Islet precursor cell (in vitro differentiated cells): ENCODE data around the gene ELOA2.
"Not testable (repeated sequence)": the region's sequence is repeated elsewhere in the genome, so short reads cannot be mapped to it uniquely, and the experiment has no call there.

Experiments
- DNase-seq: peaks from one replicate; pipeline ENCODE4 v3.0.0-alpha.2; 2018

ELOA2 gene

DNA sequence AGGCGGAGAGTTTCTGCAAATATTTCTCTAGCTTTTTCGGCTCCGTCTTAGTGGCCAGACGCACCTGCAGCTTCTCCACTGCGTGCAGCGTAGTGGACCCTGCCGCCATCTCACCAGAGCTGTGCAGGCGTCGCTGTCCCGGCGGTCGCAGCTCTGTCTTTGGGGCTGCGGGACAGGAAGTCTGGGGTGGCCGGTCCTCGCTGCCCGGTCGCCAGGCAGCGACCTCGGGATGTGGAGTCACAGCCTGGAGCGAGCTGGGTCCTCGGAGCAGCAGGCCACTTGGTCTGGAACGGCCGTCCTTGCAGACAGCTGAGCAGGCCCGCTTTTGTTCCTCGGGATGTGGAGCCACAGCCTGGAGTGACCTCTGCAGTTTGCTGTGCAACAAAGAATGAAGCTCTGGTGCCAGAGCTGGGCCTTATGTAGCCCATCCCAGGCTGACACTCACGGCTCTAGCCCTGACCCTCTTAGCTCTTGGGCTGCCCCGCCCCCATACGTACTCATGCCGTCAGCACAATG, at the start of gene ELOA2:
Gene ELOA2, minus strand, starts transcription at position 466 of the 516 bp plus-strand sequence. Its CDS starts 357 bp downstream, at position 109.
- DNase-seq = no peak

DNA sequence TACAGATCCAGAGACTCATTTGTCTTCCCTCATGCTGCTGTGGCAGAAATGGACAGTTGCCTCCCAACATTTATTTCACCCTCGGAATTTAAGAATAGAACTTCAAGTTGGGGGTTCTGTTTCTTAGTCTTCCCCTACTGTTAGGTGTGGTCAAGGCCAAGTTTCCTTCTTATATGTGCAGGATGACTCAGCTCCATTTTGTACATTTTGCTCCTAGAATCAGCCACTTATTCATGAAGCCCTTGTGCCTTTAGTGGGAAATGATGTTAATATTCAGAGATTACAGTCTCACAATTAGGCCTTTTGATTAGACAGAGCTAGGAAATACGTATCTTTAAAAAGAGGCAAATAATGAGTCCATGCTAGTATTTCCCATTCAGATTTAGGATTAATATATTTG, 46.2 kb upstream of the ELOA2 start:
- no peak for DNase-seq

GRCh38 chr18:47080872-47081271, 45.5 kb upstream of the ELOA2 start:
- no peak for DNase-seq

- DNase-seq = no peak
These were observed 41.7 kb upstream of the ELOA2 start for GRCh38 chr18:47077111-47077510.

DNA sequence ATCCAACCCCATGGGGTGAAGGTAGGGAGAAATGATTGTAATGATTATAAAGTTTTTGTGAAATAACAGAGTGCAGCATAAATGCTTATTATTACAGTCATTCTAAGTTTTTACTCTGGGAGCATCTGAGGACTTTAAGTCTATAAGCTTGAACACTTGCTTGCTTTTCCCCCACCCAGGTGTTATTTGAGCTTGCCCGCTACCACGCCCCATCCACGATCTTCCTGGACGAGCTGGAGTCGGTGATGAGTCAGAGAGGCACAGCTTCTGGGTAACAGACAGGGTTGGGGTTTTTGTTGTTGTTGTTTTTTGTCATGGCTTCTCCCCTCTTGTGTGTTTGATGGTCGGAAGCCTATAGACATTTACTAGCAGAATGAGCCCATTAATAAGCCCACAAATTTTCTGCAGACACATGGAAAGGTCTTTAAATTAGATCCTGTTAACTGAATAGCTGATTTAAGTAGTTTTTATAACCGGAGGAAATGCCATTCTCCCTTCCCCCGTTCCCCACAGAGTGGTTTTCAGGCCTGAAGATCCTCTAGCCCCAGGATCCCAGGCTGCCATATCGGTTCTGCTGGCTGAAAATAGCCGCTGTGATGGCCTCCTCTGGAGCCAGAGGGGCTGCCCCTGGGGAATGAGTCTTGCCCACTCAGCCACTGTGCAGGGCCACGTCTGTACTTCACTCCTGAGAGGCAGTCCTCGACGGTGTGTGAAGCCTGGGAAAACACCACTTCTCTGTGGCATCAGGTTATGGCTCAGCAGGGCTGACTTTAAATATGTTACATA, 39.9 kb upstream of the ELOA2 start:
- peak; percentile 81 for DNase-seq

- no peak for DNase-seq
These were observed 32.2 kb upstream of the ELOA2 start for GRCh38 chr18:47067648-47068047.

GRCh38 chr18:47063096-47063495, 27.7 kb upstream of the ELOA2 start:
- DNase-seq = no peak

GRCh38 chr18:47062471-47062870, 27.1 kb upstream of the ELOA2 start:
- DNase-seq = no peak

- no peak for DNase-seq
These were observed 18.9 kb upstream of the ELOA2 start for GRCh38 chr18:47054369-47054768.

- no peak for DNase-seq
These were observed 15.0 kb upstream of the ELOA2 start for GRCh38 chr18:47050468-47050867.

GRCh38 chr18:47040982-47041381, 5.6 kb upstream of the ELOA2 start:
- no peak for DNase-seq

DNA sequence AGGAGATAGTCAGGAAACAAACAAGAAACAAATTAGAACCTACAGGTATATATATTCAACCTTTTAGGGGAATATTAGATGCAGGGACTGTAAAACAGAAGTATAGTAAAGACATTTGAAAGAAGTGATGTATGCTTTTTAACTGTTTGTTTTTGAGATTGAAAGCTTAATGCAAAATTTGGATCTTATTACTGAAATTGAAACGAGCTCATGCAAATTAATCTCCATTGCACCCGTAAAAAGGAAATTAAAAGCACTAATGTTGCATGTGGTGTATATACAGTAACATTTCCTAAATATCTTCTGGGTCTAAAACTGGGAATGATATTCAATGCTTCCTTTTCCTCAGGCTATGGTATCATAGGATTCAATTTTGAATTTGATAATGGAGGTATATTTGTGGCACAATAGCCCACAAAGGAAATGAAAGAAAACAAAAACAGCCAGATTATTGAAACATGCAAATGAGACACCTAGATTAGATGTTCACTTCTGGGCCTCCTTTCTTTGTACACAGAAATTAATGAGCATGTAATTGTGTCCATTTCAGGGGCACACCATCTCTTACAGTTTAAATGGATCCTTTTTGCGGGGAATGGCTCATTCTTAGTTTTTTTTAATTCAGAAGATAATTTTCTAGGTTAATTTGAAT, 1.6 kb upstream of the ELOA2 start:
- DNase-seq = no peak

DNA sequence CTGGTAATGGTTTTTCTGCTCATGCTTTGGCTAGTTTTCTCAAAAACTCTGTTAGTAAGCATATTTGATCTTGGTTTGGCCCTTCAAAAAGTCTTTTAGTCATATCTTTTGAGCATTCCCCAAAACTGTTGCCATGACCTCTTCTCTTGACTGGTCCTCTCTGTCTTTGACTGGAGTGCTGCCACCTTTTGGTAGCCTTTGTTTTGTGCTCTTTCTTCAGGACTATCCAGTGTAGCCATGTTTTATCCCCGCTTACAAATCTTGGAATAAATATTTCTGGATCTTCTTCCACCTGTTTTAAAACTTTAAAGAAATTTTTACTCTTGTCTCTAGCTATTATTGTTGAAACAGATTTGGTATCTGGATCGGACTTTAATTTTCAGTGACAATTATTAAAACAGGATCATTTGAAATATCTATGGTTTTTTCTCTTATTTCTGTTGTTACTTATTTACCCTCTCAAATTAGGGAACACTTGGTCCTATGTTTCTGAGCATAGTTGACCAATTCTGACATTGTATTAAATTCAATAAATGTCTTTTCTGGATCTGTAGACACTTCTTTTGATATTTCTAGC, 965 bp upstream of the ELOA2 start:
- DNase-seq = no peak

DNA sequence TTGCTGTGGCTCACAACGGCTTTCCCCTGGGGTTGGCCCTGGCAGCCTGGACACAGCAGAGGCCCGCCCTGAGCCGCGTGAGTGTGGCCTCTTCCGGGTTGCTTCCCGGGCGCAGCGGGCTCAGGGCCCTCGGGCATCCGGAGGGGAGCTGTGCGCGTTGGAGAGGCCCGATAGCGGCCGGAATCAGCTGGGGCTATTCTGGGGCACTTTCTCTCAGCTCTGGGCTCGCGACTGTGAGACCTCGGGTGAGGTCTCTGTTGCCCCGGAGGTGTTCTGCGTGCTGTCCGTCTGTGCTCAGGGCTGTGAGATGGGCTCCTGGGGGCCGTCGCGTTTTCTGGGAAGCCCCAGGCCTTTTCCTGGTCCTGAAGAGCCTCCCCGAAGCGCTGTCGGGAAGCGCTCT, 830 bp downstream of the ELOA2 start:
- DNase-seq = not testable (repeated sequence)

DNA sequence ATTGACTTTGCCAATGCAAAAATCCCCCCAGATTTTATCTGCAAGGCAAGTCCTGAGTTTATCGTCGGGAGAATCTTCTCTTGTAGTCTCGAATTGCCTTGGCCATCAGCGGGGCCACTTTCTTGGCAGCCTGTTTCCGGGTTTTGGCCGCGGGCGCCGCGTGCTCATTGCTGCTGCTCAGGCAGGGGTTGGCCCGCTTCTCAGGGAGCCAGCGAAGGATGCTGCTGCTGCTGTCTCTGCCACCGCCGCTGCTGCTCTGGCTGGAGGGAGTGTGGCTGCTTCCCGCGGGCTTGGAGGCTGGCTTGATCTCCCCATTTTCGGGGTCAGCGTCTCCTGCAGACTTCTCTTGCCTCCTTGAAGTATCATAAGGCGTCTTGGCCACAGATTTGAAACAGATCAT, 2.5 kb downstream of the ELOA2 start:
- no peak for DNase-seq

DNA sequence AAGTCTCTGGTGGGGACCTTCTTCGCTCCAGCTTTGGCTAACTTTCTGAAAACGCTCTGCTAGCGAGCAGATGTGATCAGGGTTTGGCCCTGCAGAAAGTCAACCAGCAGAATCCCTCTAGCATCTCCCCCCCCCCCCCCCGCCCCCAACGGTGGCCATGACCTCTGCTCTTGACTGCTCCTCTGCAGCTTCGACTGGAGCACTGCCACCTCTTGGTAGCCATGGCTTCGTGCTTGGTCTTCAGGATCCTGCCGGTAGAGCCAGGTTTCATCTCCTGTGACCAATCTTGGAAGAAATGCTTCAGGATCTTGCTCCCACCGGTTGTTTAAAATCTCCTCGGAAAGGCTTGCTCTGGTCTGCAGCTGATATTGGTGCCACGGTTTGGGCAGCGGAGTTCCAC, 4.5 kb downstream of the ELOA2 start:
- DNase-seq = not testable (repeated sequence)

DNA sequence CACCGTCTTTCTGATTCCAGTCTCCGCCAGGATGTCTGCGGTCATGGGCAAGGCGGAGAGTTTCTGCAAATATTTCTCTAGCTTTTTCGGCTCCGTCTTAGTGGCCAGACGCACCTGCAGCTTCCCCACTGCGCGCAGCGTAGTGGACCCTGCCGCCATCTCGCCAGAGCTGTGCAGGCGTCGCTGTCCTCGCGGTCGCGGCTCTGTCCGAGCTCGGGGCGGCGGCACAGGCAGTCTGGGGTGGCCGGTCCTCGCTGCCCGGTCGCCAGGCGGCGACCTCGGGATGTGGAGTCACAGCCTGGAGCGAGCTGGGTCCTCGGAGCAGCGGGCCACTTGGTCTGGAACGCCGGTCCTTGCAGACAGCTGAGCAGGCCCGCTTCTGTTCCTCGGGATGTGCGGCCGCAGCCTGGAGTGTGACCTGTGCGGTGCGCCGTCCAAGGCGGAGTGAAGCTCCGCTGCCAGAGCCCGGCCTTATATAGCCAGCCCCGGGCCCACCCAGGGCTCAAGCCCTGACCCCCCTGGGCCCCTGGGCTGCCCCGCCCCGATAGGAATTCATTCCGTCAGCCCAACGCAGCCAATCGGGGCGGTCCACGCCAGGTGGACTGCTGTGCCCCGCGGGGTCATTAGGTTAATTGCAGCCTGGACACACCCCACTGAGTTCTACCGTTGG, 5.6 kb downstream of the ELOA2 start:
- DNase-seq = not testable (repeated sequence)

GRCh38 chr18:47028738-47029137, 6.7 kb downstream of the ELOA2 start:
- DNase-seq = not testable (repeated sequence)

GRCh38 chr18:47025557-47026174, 9.8 kb downstream of the ELOA2 start:
- not testable (repeated sequence) for DNase-seq

- not testable (repeated sequence) for DNase-seq
These were observed 11.5 kb downstream of the ELOA2 start for GRCh38 chr18:47023769-47024465.

DNA sequence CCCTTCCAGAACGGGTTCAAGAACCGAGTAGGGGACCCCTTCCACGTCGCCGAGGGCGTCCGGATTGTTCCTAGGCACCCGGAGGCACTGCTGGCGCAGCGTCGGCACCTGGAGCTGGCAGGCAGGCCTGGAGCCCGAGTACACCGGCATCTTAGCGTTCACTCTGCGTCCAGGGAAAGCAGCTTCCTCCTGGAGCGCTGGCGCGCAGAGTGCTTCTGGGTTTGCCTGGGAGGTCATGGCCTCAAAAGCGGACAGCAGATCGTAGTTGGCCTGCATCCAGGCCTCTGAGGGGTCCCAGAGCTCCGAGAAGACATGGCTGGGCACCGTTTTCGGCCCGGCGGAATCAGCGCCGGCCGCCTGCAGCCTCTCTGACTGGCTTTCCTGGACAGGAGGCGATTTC, 12.6 kb downstream of the ELOA2 start:
- not testable (repeated sequence) for DNase-seq

GRCh38 chr18:47020757-47021156, 14.7 kb downstream of the ELOA2 start:
- DNase-seq = not testable (repeated sequence)
